Measurements from ENCODE around the gene SUPV3L1.

DNA sequence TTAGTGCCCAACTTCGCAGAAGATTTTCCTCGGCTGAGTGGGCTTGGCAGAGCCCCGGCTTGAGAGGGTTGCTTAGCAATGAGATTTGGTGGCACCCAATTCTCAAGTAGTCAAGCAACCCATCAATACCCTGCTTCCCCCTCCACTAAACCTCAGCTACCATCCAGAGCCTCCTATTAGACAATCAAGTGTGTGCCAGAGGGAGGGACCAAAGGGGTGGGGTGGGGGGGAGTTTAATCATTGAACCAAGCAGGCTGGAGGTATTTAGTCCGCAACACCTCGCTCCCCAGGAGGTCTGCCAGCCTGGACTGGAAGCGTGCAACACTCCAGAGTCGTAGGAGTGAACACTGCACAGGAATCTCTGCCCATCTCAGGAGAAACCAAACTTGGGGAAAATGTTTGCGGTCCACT lies 40.0 kb downstream of the SUPV3L1 start, which contains the start of gene HKDC1:
- TF ChIP-seq, protein P1, sequence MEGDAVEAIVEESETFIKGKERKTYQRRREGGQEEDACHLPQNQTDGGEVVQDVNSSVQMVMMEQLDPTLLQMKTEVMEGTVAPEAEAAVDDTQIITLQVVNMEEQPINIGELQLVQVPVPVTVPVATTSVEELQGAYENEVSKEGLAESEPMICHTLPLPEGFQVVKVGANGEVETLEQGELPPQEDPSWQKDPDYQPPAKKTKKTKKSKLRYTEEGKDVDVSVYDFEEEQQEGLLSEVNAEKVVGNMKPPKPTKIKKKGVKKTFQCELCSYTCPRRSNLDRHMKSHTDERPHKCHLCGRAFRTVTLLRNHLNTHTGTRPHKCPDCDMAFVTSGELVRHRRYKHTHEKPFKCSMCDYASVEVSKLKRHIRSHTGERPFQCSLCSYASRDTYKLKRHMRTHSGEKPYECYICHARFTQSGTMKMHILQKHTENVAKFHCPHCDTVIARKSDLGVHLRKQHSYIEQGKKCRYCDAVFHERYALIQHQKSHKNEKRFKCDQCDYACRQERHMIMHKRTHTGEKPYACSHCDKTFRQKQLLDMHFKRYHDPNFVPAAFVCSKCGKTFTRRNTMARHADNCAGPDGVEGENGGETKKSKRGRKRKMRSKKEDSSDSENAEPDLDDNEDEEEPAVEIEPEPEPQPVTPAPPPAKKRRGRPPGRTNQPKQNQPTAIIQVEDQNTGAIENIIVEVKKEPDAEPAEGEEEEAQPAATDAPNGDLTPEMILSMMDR (conservative IDR thresholded peaks at IDR 0.05; ENCODE audit: low read depth, low read length) = no peak
- no peak for TF ChIP-seq EZH2 (IDR thresholded peaks at IDR 0.05; ENCODE audit: borderline replicate concordance, low read depth, low read length, poor library complexity, severe bottlenecking)
